Left lung (tissue), 10 donors: ENCODE data around the gene B4GALNT4. TPM values are rescaled to one million over a fixed set of nuclear protein-coding genes. Genes with fewer than 3 reads are reported as not detected.
A peak's percentile ranks its signal among the peaks of the same experiment; 100 is the strongest.

ENCODE experiments used
- ATAC-seq: fragments of 200-7000 bp; cut with Tn5 transposase; one replicate; pipeline ENCODE4 v1.9.1; 2020; ENCODE audit warnings: moderate library complexity
- DNase-seq, 4 donors: peaks; one replicate each; pipeline ENCODE4 v3.0.0-alpha.2; 2013 to 2020
- H3K27ac ChIP-seq, 2 donors: fragments of 200-600 bp; sonication (generic) in 1 of 2; one replicate each; pipeline versions ENCODE4 v1.5.0 to v1.8.0; 2020 to 2021
- H3K27me3 ChIP-seq, 2 donors: fragments of 200-600 bp; sonication (generic) in 1 of 2; one replicate each; pipeline versions ENCODE4 v1.5.0 to v1.8.0; 2020 to 2021
- H3K36me3 ChIP-seq, 2 donors: fragments of 200-600 bp; sonication (generic) in 1 of 2; one replicate each; pipeline versions ENCODE4 v1.5.0 to v1.8.0; 2020 to 2021
- H3K4me1 ChIP-seq, 2 donors: fragments of 200-600 bp; one replicate each; pipeline ENCODE4 v1.8.0; 2021
- H3K4me3 ChIP-seq, 2 donors: fragments of 200-600 bp; sonication (generic) in 1 of 2; one replicate each; pipeline versions ENCODE4 v1.5.0 to v1.8.0; 2020 to 2021; ENCODE audit warnings: mild to moderate bottlenecking in 1 of 2
- H3K9me3 ChIP-seq, 2 donors: fragments of 200-600 bp; sonication (generic) in 1 of 2; one replicate each; pipeline versions ENCODE4 v1.5.0 to v1.8.0; 2020 to 2021
- intact Hi-C, 2 donors: fragments of 100-400 bp; cut with DNase I; formaldehyde crosslinking; loops; one replicate each; pipeline versions ENCODE4 v1.11.2 to v1.14.2; 2022
- polyA plus RNA-seq, 6 donors: library from polyadenylated mRNA; unstranded; fragments of 120-200 nt; gene quantifications; one replicate each; pipeline ENCODE4 v1.2.1, GENCODE V29; 2013; ENCODE audit not compliant: insufficient read length in 6 of 6
- total RNA-seq, 2 donors: library from RNA; stranded (reverse); fragmentation: NEBNext Ultra II Directional; extraction: Animal tissue kit (Norgen Biotek cat#: 25700); gene quantifications; one replicate each; pipeline ENCODE4 v1.2.1, GENCODE V29; 2021
- TF ChIP-seq, protein P1 (sequence below), 2 donors: fragments of 200-600 bp; sonication (generic) in 1 of 2; IDR thresholded peaks; one replicate each; pipeline versions ENCODE4 v1.5.0 to v1.8.0; 2021; ENCODE audit warnings: antibody characterized with exemption in 2 of 2
- donor health status: DM: no; HTN: yes; CAD: no.
- donor health status: DM: no; HTN: no; CAD: no.

The B4GALNT4 gene
- total and polyA plus RNA-seq, 8 donors, result 1.4 to 78.7 (median 52.4) TPM

DNA sequence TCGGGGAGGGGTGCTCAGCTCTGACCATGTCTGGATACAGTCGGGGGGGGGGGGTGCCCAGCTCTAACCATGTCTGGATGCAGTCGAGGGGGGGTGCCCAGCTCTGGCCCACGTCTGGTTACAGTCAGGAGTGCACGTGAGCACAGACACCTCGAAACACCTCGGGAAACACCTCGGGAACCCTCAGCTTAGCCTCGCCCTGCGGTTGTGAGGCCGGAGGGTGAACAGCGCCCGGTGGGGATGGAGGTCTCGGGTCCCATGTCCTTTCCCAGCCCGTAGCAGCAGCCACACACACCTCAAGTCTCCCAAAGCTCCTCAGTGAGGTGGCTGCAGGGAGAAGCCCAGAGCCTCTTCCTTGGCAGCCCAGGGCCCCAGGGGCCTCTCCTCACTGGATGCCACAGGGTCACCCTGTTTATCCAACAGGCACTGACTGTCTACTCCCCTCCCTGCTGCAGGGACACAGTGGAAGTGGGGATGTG lies 43.4 kb downstream of the B4GALNT4 start:
- no peak for ATAC-seq
- intact Hi-C loops, result no loop called here
- Histone ChIP-seq H3K27ac (peak overlapping the region in 1 of 2 donors; percentile 53), H3K36me3 (no peaks in the 10 kb centered on the region), H3K27me3 (peaks cover 0 to 16% of the 10 kb centered on the region in 2 donors), H3K4me3 (peak overlapping the region in 1 of 2 donors; percentile 12), H3K9me3 (no peaks in the 10 kb centered on the region), H3K4me1 (peaks cover 10 to 40% of the 10 kb centered on the region in 2 donors)
- DNase-seq, result peak in 2 of 4 donors; percentile 28 to 72
- TF ChIP-seq, protein P1, sequence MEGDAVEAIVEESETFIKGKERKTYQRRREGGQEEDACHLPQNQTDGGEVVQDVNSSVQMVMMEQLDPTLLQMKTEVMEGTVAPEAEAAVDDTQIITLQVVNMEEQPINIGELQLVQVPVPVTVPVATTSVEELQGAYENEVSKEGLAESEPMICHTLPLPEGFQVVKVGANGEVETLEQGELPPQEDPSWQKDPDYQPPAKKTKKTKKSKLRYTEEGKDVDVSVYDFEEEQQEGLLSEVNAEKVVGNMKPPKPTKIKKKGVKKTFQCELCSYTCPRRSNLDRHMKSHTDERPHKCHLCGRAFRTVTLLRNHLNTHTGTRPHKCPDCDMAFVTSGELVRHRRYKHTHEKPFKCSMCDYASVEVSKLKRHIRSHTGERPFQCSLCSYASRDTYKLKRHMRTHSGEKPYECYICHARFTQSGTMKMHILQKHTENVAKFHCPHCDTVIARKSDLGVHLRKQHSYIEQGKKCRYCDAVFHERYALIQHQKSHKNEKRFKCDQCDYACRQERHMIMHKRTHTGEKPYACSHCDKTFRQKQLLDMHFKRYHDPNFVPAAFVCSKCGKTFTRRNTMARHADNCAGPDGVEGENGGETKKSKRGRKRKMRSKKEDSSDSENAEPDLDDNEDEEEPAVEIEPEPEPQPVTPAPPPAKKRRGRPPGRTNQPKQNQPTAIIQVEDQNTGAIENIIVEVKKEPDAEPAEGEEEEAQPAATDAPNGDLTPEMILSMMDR (IDR thresholded peaks at IDR 0.05), result no peak

DNA sequence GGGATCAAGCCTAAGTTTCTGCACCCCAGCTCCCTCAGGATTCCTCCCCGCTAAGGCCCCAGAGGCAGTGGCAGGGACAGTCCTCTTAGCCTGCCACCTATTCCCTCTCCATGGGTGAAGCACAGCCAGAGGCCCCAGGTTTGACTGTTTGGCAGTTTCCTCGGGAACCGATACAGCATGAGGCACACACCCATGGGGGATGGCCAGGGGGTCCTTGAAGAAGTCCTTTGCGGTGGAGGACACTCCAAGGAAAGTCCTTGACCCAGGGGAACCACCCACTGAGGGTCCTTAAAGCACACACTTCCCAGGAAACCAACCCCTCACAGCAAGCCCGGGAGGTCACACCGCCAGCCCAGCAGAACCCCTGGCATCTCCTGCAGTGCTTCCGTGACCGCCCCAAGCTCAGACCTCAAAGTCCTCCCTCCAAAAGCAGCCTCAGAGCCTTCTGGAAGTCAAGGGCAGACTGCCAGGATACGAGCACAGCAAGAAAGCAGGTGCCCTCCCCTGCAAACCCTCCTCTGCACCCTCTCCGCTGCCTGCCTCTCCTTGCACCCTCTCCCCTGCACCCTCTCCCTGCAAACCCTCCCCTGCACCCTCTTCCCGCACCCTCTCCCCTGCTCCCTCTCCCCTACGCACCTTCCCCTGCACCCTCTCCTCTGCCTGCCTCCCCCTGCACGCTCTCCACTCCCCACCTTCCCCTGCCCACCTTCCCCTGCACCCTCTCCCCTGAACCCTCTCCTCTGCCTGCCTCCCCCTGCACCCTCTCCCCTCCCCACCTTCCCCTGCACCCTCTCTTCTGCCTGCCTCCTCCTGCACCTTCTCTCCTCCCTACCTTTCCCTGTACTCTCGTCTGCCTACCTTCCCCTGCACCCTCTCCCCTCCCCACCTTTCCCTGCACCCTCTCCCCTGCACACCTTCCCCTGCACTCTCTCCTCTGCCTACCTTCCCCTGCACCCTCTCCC lies 44.1 kb downstream of the B4GALNT4 start:
- Histone ChIP-seq H3K9me3 (no peaks in the 10 kb centered on the region), H3K27me3 (peaks cover 0 to 24% of the 10 kb centered on the region in 2 donors), H3K27ac (peak overlapping the region in 1 of 2 donors; percentile 53), H3K4me1 (peaks cover 12 to 41% of the 10 kb centered on the region in 2 donors), H3K36me3 (no peaks in the 10 kb centered on the region), H3K4me3 (peak overlapping the region in 1 of 2 donors; percentile 12)
- intact Hi-C loops, result no loop called here
- DNase-seq, result peak in 3 of 4 donors; percentile 51 to 66 (median 61)
- TF ChIP-seq, protein P1 (IDR thresholded peaks at IDR 0.05), result no peak
- peak; percentile 46 for ATAC-seq

DNA sequence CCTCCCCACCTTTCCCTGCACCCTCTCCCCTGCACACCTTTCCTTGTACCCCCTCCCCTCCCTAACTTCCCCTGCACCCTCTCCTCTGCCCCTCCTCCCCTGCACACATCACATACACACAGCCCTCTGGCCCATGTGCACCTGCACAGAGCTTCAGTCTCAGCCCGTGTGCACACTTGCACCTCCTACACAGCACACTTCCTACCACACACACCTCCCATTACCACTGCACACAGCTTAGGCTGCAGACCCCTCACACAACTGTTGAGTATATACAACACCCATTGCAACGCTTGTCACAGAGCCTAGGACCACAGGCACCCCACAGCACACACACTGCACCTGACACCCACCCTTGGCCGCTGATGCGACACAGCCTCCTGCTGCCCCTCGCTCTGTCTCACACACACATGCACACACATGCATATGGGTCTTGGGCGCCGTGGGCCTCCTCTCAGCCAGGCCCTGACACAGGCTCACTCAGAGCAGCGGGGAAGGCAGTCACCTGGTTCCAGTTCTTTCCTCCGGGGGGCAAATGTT lies 45.1 kb downstream of the B4GALNT4 start:
- peaks cover 12 to 41% of the 10 kb centered on the region in 2 donors for H3K4me1 ChIP-seq
- H3K27ac ChIP-seq, result peak overlapping the region in 1 of 2 donors; percentile 76
- DNase-seq, result peak in 1 of 4 donors; percentile 19

DNA sequence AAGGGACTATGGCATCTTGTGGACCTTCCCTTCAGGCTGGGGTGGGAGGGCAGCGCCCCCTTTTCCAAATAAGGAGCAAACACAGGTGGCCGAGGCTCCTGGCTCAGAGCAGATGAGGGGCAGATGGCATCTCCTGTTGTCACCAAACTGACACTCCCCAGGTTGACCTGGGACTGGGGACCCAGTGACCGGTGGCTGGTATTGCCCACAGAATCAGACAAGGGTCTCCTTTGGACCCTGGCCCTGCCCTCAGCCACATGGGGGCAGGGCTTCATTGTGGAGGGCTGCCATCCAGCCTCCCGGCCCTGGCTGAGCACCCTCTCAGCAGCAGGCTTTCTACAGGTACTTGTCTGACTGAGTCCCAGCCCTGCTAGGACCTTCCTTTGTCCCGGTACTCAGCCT lies 46.3 kb downstream of the B4GALNT4 start:
- TF ChIP-seq, protein P1 (IDR thresholded peaks at IDR 0.05), result no peak
- no peaks in the 10 kb centered on the region for H3K36me3 ChIP-seq
- peak in 1 of 4 donors; percentile 37 for DNase-seq
- H3K27me3 ChIP-seq, result peaks cover 0 to 34% of the 10 kb centered on the region in 2 donors
- no peak for ATAC-seq
- intact Hi-C loops, result no loop called here
- peak overlapping the region; percentile 56 to 66 for H3K4me3 ChIP-seq
- peak overlapping the region; percentile 83 for H3K27ac ChIP-seq
- peaks cover 12 to 41% of the 10 kb centered on the region in 2 donors for H3K4me1 ChIP-seq
- no peaks in the 10 kb centered on the region for H3K9me3 ChIP-seq

More for the DNA sequence above, 45.1 kb downstream of the B4GALNT4 start:
- H3K4me3 ChIP-seq, result peak overlapping the region; percentile 11 to 48
- no peaks in the 10 kb centered on the region for H3K9me3 ChIP-seq
- H3K36me3 ChIP-seq, result no peaks in the 10 kb centered on the region
- ATAC-seq, result no peak
- TF ChIP-seq, protein P1 (IDR thresholded peaks at IDR 0.05), result no peak
- H3K27me3 ChIP-seq, result peaks cover 0 to 26% of the 10 kb centered on the region in 2 donors
- intact Hi-C loops, result no loop called here
